ENCODE data around the gene PPIP5K2.
A peak's percentile ranks its signal among the peaks of the same experiment; 100 is the strongest.
"Not testable (repeated sequence)": the region's sequence is repeated elsewhere in the genome, so short reads cannot be mapped to it uniquely, and the experiment has no call there.

PPIP5K2 gene

DNA sequence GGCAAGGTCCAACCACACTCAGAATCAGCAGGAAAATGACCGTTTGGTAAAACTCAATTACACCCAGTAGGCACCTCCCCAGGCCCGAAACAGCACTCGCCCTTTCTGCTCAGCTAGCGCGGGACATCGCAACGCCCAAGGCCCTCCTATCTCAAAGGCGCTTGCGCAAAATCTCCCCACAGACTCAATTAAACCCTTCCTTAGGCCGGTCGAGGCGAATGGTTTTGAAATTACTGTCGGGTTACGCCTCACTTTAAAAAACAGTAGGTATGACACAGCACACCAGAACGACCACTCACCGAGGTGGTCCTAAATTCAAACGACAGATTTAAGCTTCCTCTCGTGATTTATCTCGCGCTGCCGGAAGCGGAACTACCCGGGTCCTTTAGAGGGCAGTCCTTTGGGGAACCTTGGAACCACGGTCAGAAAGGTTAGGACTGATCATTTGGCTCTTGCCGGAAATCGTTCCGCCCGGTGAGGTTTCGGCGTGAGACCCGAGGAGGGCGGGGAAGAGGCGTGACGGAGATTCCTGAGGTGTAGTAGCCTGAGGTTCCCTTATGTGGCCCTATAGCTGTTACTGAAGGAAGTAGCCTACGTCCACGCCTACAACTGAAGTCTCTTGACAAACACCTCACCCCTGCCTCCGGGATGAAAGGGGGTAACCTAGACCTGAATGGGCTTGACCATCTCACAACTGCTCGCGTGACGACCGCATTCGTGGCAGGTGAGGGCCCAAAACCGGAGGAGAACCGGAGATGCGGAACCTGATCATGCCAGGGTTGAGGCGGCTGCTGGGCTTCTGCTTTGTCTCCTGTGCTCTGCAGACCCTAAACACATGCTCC is at the start of gene PPIP5K2, which contains the start of gene GIN1:
Gene PPIP5K2 (plus strand): TSS at position 537 of the 842 bp plus-strand sequence. CDS start 9,289 bp downstream, outside the sequence.
Gene GIN1 (minus strand): TSS at position 374 of the 842 bp plus-strand sequence. CDS start 11,431 bp downstream, outside the sequence.
- peak; percentile 92 to 93 for DNase-seq

DNA sequence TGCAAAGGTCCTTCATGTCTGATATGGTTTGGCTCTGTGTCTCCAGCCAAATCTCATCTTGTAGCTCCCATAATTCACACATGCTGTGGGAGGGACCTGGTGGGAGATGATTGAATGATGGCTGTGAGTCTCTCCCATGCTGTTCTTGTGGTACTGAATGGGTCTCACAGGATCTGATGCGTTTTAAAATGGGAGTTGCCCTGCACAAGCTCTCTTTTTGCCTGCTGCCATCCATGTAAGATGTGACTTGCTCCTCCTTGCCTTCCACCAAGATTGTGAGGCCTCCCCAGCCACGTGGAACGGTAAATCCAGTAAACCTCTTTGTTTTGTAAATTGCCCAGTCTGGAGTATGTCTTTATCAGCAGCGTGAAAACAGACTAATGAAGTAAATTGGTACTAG is 46.6 kb upstream of the PPIP5K2 start:
- not testable (repeated sequence) for DNase-seq

- no peak for DNase-seq
These were observed 44.7 kb upstream of the PPIP5K2 start for GRCh38 chr5:103075442-103075841.

- DNase-seq, result no peak
These were observed 40.3 kb upstream of the PPIP5K2 start for GRCh38 chr5:103079796-103080195.

- no peak for DNase-seq
These were observed 33.6 kb upstream of the PPIP5K2 start for GRCh38 chr5:103086547-103086946.

DNA sequence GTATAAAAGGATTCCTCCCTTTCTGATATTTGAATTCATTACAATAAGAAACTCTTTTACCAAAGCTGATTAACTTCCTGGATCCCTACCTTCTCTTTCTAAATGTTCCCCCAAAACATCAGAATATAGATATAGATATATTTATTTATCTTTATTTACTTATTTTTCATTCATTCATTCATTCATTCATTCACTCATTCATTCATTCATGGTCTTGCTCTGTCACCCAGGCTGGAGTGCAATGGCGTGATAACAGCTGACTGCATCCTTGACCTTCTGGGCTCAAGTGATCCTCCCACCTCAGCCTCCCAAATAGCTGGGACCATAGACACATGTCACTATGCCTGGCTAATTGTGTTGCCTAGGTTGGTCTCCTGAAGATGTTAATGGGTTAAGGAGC is 30.8 kb upstream of the PPIP5K2 start:
- no peak for DNase-seq

GRCh38 chr5:103090791-103091190 is 29.3 kb upstream of the PPIP5K2 start:
- DNase-seq, result no peak

- DNase-seq, result no peak
These were observed 27.4 kb upstream of the PPIP5K2 start for GRCh38 chr5:103092676-103093075.

DNA sequence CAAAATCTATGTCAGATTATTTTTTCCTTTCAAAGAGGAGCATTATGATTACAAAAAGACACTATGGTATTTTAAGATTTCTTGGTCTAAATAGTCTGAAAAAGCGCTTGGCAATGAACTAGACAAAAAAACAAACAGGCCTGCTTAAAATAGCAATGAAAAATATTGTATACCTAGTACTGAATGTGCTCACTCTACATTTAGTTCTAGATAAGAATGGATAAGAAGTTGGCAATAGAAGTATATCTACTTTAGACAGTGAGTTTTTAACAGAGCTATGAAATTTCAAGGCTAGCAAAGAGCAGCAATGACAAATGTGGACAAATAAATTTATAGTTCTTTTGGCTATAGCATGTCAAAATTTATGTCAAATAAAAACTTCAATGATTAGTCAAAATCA is 26.4 kb upstream of the PPIP5K2 start:
- no peak for DNase-seq

GRCh38 chr5:103094737-103095136 is 25.4 kb upstream of the PPIP5K2 start:
- no peak for DNase-seq

DNA sequence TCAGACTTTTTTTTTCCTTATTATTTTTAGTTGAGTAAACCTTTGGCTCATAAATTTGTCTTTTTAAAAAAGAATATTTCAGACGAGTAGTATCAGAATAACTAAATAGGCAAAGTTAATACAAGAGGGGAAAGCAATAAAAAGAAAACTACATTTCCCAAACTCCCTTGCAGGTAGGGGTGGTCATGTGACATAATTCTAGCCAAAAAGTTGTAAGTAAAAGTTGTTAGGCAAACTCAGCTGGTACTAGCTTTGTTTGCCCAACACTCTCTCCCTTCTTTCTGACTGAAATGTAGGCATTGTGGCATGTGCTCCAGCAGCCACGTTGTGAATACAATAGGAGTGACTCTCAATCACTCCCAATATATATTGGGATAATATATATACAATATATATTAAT is 21.1 kb upstream of the PPIP5K2 start:
- no peak for DNase-seq

- DNase-seq, result no peak
These were observed 18.9 kb upstream of the PPIP5K2 start for GRCh38 chr5:103101079-103101750.

DNA sequence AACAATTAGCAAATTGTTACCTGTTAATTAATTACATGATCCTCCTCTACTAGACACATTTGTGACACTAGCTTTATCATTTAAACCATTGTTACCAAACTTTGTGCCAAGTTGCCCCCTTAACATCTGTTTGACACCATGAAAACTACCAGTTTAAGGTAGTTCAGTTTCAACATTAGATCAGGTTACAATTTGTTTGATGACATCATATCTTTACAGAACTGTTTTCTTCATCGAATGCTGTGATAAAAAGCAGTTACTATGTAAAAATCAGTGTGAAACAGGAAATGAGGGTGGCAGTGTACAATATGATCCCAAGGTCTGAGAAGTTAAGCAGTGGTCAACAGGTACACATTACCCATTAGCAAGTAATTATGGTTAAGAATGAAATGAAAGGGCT is 17.9 kb upstream of the PPIP5K2 start:
- DNase-seq, result no peak

DNA sequence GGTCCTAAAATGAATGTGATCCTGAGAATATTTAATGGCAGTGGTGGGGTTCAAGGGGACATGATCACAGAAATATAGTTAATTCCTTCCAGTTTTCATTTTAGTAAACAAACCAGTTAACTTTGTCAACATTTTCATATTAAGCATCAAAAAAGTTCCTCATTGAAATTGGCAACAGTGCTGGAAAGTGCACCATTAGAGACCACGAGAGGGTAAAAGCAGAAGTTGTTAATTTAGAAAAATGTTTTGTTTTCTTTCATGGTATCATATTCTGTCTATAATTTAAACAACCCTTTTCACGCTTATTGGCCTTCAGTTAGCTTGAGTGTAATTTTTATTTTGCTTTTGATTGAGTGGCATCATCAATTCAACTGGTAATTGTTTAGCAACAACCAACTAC is 12.0 kb upstream of the PPIP5K2 start:
- DNase-seq, result no peak

DNA sequence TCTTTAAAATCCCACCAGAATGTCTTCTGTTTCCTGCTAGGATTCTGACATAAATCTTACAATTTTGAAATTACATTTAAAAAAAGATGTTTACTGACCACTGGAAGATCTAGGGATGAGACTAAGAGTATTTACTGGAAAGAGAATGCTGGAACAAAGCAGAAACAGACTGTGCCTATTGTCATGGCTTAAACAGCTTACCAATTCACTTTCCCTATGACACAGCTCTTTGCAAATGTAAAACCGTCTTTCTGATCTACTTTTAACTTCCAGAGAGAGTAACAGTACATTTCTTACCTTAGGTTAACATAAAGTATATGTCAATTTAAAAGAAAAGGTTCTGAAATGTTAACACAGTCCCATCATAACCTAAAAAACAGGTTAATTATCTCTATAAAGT is 10.8 kb upstream of the PPIP5K2 start:
- no peak for DNase-seq

DNA sequence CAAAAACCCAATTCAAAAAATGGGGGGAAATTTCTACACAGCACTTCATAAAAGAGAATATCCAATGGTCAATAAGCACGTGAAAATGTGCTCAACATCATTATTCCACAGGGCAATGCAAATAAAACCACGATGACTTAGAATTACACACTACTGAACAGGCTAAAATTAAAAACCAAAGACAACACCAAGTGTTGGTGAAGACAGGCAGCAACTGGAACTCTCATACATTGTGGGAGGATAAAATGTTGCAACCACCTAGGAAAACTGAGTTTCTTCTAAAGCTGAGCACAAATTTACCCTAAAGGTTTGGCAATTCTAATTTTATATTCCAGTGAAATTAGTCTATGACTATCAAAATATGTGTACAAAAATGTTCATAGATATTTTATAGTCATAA is 9.7 kb upstream of the PPIP5K2 start:
- DNase-seq, result no peak

- DNase-seq, result no peak
These were observed 8.6 kb upstream of the PPIP5K2 start for GRCh38 chr5:103111468-103111867.

DNA sequence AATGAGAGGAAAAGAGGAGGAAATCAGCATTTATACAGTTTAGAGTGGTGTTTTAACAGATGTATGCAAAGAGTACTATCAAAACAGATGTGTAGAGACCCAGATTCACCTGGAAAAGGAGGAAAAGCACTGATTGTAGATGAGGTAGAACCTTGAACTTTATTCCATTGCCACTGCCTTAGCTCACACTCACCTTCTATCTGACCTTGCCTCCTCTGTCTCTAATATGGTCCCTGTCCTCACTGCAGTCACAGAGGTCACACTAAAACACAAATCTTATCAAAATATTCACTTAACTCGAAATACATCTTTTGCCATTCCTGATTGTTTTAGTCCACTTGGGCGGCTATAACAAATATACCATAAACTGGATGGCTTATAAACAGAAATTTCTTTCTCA is 7.2 kb upstream of the PPIP5K2 start:
- no peak for DNase-seq

DNA sequence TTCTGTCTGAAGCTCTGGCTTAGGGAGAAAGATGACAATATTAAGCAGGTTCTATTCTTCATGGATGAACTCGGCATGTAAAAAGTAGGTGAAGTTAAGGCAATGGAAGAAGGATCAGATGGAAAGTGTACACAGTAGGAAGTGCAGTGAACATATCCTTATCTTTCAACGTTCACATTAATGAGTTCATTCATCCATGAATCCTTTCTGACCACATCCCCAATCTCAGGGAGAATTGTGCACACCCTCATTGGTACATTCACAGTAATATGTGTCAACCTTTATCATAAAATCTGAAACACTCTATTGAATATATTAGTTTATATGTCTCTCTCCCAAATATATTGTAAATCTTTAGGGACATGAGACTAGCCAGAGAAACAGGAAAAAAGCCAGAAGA is 5.7 kb upstream of the PPIP5K2 start:
- no peak for DNase-seq

GRCh38 chr5:103117471-103117991 is 2.6 kb upstream of the PPIP5K2 start:
- no peak for DNase-seq

GRCh38 chr5:103119070-103119764 is 884 bp upstream of the PPIP5K2 start:
- no peak for DNase-seq

- DNase-seq, result no peak
These were observed 603 bp downstream of the PPIP5K2 start for GRCh38 chr5:103120607-103121200.

DNA sequence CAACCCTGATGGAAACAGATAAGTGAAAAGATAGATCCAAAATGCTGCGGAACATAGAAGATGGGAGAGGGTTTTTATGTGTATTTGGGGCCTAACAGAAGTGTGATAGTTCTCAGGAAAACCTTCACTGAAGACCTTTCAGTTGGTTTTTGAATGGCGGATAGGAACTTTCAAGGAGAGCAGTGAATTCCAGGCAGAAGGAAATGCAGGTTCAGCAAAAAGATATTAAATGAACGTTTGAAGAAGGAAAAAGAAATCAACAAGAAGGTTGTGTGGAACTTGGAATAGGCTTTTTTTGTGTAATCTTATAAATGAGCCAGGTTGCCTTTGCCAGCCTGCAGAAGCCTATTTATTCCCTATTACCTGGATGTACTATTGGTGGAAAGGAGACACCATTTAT is 2.1 kb downstream of the PPIP5K2 start:
- no peak for DNase-seq
